B cell (primary cell): ENCODE measurements around the gene KRTAP20-1. TPM values are rescaled to one million over a fixed set of nuclear protein-coding genes. Genes with fewer than 3 reads are reported as not detected.

ENCODE experiments used
- ATAC-seq: fragments of 200-7000 bp; cut with Tn5 transposase; one replicate; pipeline ENCODE4 v1.10.0; 2021; ENCODE audit warnings: low read depth, mild to moderate bottlenecking, moderate number of reproducible peaks, moderate library complexity
- CTCF ChIA-PET: fragments of 350-600 bp; sonication (Branson Sonifier 250); formaldehyde crosslinking; loops from one replicate; lab custom pipeline; 2021; ENCODE audit warnings: antibody characterized with exemption, inconsistent platforms; lab: Charles Lee
- POLR2A ChIA-PET: fragments of 350-600 bp; sonication (Branson Sonifier 250); formaldehyde crosslinking; loops from one replicate; lab custom pipeline; 2021; ENCODE audit warnings: antibody characterized with exemption; lab: Charles Lee
- DNase-seq: peaks from one replicate; pipeline ENCODE4 v3.0.0; 2013
- H2AFZ ChIP-seq: 2 replicates; pipeline ENCODE4 v1.6.1; 2012; ENCODE audit warnings: mild to moderate bottlenecking, low read depth, low read length; ENCODE audit not compliant: insufficient read depth, poor library complexity, severe bottlenecking
- H3K27ac ChIP-seq, 2 donors: 1 replicate in 1 of 2; 2 replicates in 1 of 2; pipeline ENCODE4 v1.5.1; 2012 to 2013; ENCODE audit warnings: low read length in 2 of 2, mild to moderate bottlenecking in 2 of 2, moderate library complexity in 1 of 2
- H3K27me3 ChIP-seq, 4 experiments: fragments of 200-600 bp in 1 of 4; sonication (generic) in 1 of 4; replicated peaks in 1 of 4; 1 replicate in 2 of 4; 2 replicates in 2 of 4; pipeline versions ENCODE4 v1.6.1 to v1.7.0; 2013 to 2016; ENCODE audit warnings: low read length in 3 of 4, mild to moderate bottlenecking in 2 of 4, mixed read lengths in 1 of 4, moderate library complexity in 1 of 4; ENCODE audit not compliant: insufficient read depth in 4 of 4, control insufficient read depth in 3 of 4; ENCODE audit errors: control extremely low read depth in 1 of 4
- H3K36me3 ChIP-seq, 2 experiments: replicated peaks in 1 of 2; 1 replicate in 1 of 2; 2 replicates in 1 of 2; pipeline versions ENCODE4 v1.6.1 to v1.7.1; 2013; ENCODE audit warnings: low read length in 1 of 2; ENCODE audit not compliant: insufficient read depth in 2 of 2, control insufficient read depth in 1 of 2; ENCODE audit errors: control extremely low read depth in 1 of 2, extremely low read depth in 1 of 2
- H3K4me1 ChIP-seq, 2 donors: fragments of 200-600 bp in 1 of 2; sonication (generic) in 1 of 2; 1 replicate in 1 of 2; 2 replicates in 1 of 2; pipeline versions ENCODE4 v1.5.1 to v1.6.1; 2013 to 2017; ENCODE audit warnings: low read length in 2 of 2; ENCODE audit not compliant: control insufficient read depth in 2 of 2, insufficient read depth in 2 of 2
- H3K4me2 ChIP-seq: replicated peaks from 2 replicates; pipeline ENCODE3; 2012; ENCODE audit warnings: mild to moderate bottlenecking, low read depth, low read length; ENCODE audit not compliant: poor library complexity, severe bottlenecking
- H3K4me3 ChIP-seq, 5 experiments: fragments of 200-600 bp in 1 of 5; sonication (generic) in 1 of 5; 1 replicate in 3 of 5; 2 replicates in 2 of 5; pipeline versions ENCODE4 v1.5.1 to v1.7.0; 2011 to 2016; ENCODE audit warnings: low read length in 4 of 5, mild to moderate bottlenecking in 4 of 5, low read depth in 2 of 5, control low read depth in 1 of 5, moderate library complexity in 1 of 5; ENCODE audit not compliant: insufficient read depth in 1 of 5; ENCODE audit errors: control extremely low read depth in 1 of 5, extremely low read depth in 1 of 5
- H3K79me2 ChIP-seq: fragments of 200-600 bp; sonication (generic); one replicate; pipeline ENCODE4 v1.6.0; 2016; ENCODE audit warnings: low read length; ENCODE audit not compliant: control insufficient read depth, insufficient read depth
- H3K9ac ChIP-seq: fragments of 200-600 bp; sonication (generic); 2 replicates; pipeline ENCODE4 v1.6.1; 2017; ENCODE audit warnings: mild to moderate bottlenecking, low read length, moderate library complexity
- H3K9me3 ChIP-seq, 3 donors: one replicate each; pipeline versions ENCODE4 v1.6.1 to v1.7.1; 2013; ENCODE audit warnings: low read length in 2 of 3; ENCODE audit not compliant: control insufficient read depth in 2 of 3, insufficient read depth in 1 of 3; ENCODE audit errors: control extremely low read depth in 1 of 3
- H4K20me1 ChIP-seq: 2 replicates; pipeline ENCODE4 v1.6.0; 2012; ENCODE audit warnings: mild to moderate bottlenecking, low read length; ENCODE audit not compliant: insufficient read depth, control insufficient read depth, poor library complexity, severe bottlenecking
- H3K27ac Mint-ChIP-seq: one replicate; pipeline ENCODE4 v1.8.0; 2021; ENCODE audit warnings: mixed read lengths
- H3K27me3 Mint-ChIP-seq: one replicate; pipeline ENCODE4 v1.8.0; 2021; ENCODE audit warnings: mixed read lengths
- H3K4me1 Mint-ChIP-seq: one replicate; pipeline ENCODE4 v1.8.0; 2021; ENCODE audit warnings: mixed read lengths
- H3K4me3 Mint-ChIP-seq: one replicate; pipeline ENCODE4 v1.8.0; 2021; ENCODE audit warnings: mixed read lengths
- H3K9me3 Mint-ChIP-seq: one replicate; pipeline ENCODE4 v1.8.0; 2022; ENCODE audit warnings: mixed read lengths; ENCODE audit not compliant: insufficient read depth
- EZH2 ChIP-seq: IDR thresholded peaks from 2 replicates; pipeline ENCODE4 v1.6.1; 2012; ENCODE audit warnings: borderline replicate concordance, low read depth, mild to moderate bottlenecking, moderate library complexity, low read length; ENCODE audit not compliant: insufficient read depth, poor library complexity, severe bottlenecking
- WGBS: methylation state at CpG from one replicate; pipeline ENCODE4 v1.1.5; 2013; ENCODE audit warnings: missing lambda C conversion rate; ENCODE audit not compliant: insufficient coverage; 5-methylcytosine and 5-hydroxymethylcytosine counted together
- intact Hi-C: fragments of 100-400 bp; cut with micrococcal nuclease; formaldehyde crosslinking; loops from one replicate; pipeline ENCODE4 v1.10.0; 2022
- polyA plus RNA-seq: library from polyadenylated mRNA; depleted of rRNA; stranded (reverse); fragments of >200 nt; gene quantifications from 2 replicates; pipeline ENCODE4 v1.2.3, GENCODE V29; 2012
- total RNA-seq, 2 donors: library from RNA; stranded (reverse); fragments of 120-200 nt in 1 of 2; gene quantifications; 1 replicate in 1 of 2; 2 replicates in 1 of 2; pipeline versions ENCODE4 v1.2.3 to v1.2.4, GENCODE V29; 2013 to 2022
- TF ChIP-seq, protein P1 (sequence below): fragments of 200-600 bp; IDR thresholded peaks from one replicate; pipeline ENCODE4 v1.8.0; 2022; ENCODE audit warnings: antibody characterized with exemption, mild to moderate bottlenecking

KRTAP20-1 gene
- total and polyA plus RNA-seq, 2 donors (not counting 1 experiment from before 2014, with no cell fraction given) = not detected

DNA sequence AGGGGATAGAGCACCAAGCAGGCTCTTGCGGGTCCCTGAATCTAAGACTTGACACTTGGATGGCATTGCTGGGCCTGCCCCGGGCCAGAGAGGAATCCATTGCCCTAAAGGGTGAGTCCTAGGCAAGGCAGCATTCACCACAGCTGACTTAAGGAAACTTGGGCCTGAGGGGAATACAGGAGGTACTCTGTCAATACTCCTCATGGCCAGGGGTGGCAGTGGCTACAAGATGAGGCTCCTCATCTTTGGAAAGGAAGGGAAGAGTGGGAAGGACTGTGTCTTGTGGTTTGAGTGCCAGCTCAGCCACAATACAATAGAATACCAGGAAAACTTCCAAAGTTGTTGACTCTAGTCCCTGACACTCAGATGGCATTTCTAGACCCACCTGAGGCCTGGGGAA, 10.3 kb upstream of the KRTAP20-1 start:
- CTCF ChIA-PET = no interaction called here
- 77% methylated on average over 2 of the region's 2 CpGs for WGBS
- H3K4me1 Mint-ChIP-seq = no peaks in the 10 kb centered on the region
- H3K79me2 ChIP-seq = no peaks in the 10 kb centered on the region
- intact Hi-C loops = no loop called here
- TF ChIP-seq, protein P1, sequence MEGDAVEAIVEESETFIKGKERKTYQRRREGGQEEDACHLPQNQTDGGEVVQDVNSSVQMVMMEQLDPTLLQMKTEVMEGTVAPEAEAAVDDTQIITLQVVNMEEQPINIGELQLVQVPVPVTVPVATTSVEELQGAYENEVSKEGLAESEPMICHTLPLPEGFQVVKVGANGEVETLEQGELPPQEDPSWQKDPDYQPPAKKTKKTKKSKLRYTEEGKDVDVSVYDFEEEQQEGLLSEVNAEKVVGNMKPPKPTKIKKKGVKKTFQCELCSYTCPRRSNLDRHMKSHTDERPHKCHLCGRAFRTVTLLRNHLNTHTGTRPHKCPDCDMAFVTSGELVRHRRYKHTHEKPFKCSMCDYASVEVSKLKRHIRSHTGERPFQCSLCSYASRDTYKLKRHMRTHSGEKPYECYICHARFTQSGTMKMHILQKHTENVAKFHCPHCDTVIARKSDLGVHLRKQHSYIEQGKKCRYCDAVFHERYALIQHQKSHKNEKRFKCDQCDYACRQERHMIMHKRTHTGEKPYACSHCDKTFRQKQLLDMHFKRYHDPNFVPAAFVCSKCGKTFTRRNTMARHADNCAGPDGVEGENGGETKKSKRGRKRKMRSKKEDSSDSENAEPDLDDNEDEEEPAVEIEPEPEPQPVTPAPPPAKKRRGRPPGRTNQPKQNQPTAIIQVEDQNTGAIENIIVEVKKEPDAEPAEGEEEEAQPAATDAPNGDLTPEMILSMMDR = no peak
- no peak for TF ChIP-seq EZH2
- no peaks in the 10 kb centered on the region for H4K20me1 ChIP-seq
- no peaks in the 10 kb centered on the region for H3K36me3 ChIP-seq
- H3K4me1 ChIP-seq = no peaks in the 10 kb centered on the region
- no peak overlapping the region for H3K27ac Mint-ChIP-seq
- H2AFZ ChIP-seq = no peak overlapping the region
- no peak for DNase-seq
- H3K9me3 ChIP-seq = no peaks in the 10 kb centered on the region
- no peaks in the 10 kb centered on the region for H3K27me3 ChIP-seq
- H3K27ac ChIP-seq = no peak overlapping the region
- POLR2A ChIA-PET = no interaction called here
- no peak overlapping the region for H3K4me2 ChIP-seq
- peaks cover 7% of the 10 kb centered on the region for H3K9me3 Mint-ChIP-seq
- no peaks in the 10 kb centered on the region for H3K27me3 Mint-ChIP-seq
- no peak overlapping the region for H3K4me3 Mint-ChIP-seq
- H3K4me3 ChIP-seq = no peak overlapping the region
- no peak overlapping the region for H3K9ac ChIP-seq
- no peak for ATAC-seq

- intact Hi-C loops = no loop called here
- DNase-seq = no peak
- Histone ChIP-seq H3K4me3 (no peak overlapping the region), H3K36me3 (no peaks in the 10 kb centered on the region), H3K79me2 (no peaks in the 10 kb centered on the region), H3K9me3 (peaks cover 0 to 3% (median 0%) of the 10 kb centered on the region in 3 donors), H2AFZ (no peak overlapping the region), H4K20me1 (no peaks in the 10 kb centered on the region), H3K27ac (no peak overlapping the region), H3K4me2 (no peak overlapping the region), H3K27me3 (no peaks in the 10 kb centered on the region), H3K4me1 (no peaks in the 10 kb centered on the region), H3K9ac (no peak overlapping the region)
- Mint-ChIP-seq H3K27me3 (no peaks in the 10 kb centered on the region), H3K9me3 (peaks cover 9% of the 10 kb centered on the region), H3K4me3 (no peak overlapping the region), H3K27ac (no peak overlapping the region), H3K4me1 (no peaks in the 10 kb centered on the region)
- POLR2A ChIA-PET = no interaction called here
- TF ChIP-seq, protein P1 = no peak
- TF ChIP-seq EZH2 = no peak
- ATAC-seq = no peak
- CTCF ChIA-PET = no interaction called here
- 88% methylated on average over 1 of the region's 2 CpGs for WGBS
Observed at GRCh38 chr21:30612132-30612531, 4.1 kb upstream of the KRTAP20-1 start.
